Keratinocyte (primary cell): ENCODE data around the gene PSG4. TPM values are rescaled to one million over a fixed set of nuclear protein-coding genes. Genes with fewer than 3 reads are reported as not detected.

ENCODE experiments used
- DNase-seq: peaks from one replicate; pipeline ENCODE4 v3.0.0-alpha.2; 2011; ENCODE audit warnings: low read depth, missing footprints, low spot score
- FAIRE-seq: peaks from 2 replicates; lab custom pipeline; 2011; peaks lifted over from hg19 to GRCh38; lab: Jason Lieb, UNC
- H2AFZ ChIP-seq: 2 replicates; pipeline ENCODE4 v1.6.0; 2012; ENCODE audit warnings: low read length, control low read depth, inconsistent platforms; ENCODE audit not compliant: control insufficient read depth
- H3K27ac ChIP-seq: 2 replicates; pipeline ENCODE4 v1.5.1; 2011; ENCODE audit warnings: low read length; ENCODE audit not compliant: control insufficient read depth, insufficient read depth
- H3K27me3 ChIP-seq: 3 replicates; pipeline ENCODE4 v1.6.0; 2011; ENCODE audit warnings: low read length; ENCODE audit not compliant: control insufficient read depth, insufficient read depth; ENCODE audit errors: extremely low read depth
- H3K36me3 ChIP-seq, 2 experiments: 2 replicates in 1 of 2; 3 replicates in 1 of 2; pipeline ENCODE4 v1.5.1; 2011; ENCODE audit warnings: low read length in 2 of 2, mild to moderate bottlenecking in 1 of 2; ENCODE audit not compliant: control insufficient read depth in 2 of 2, insufficient read depth in 2 of 2; ENCODE audit errors: extremely low read depth in 1 of 2
- H3K4me1 ChIP-seq: 3 replicates; pipeline ENCODE4 v1.5.1; 2011; ENCODE audit warnings: low read length; ENCODE audit not compliant: control insufficient read depth, insufficient read depth; ENCODE audit errors: extremely low read depth
- H3K4me2 ChIP-seq: 3 replicates; pipeline ENCODE4 v1.6.0; 2011; ENCODE audit warnings: low read depth, low read length; ENCODE audit not compliant: control insufficient read depth, insufficient read depth; ENCODE audit errors: extremely low read depth
- H3K4me3 ChIP-seq, 3 experiments: fragments of 200-600 bp in 1 of 3; sonication (generic) in 1 of 3; 2 replicates in 2 of 3; 3 replicates in 1 of 3; pipeline ENCODE4 v1.5.1; 2011 to 2016; ENCODE audit warnings: low read length in 3 of 3, mild to moderate bottlenecking in 3 of 3, control low read depth in 2 of 3, inconsistent platforms in 1 of 3, low read depth in 1 of 3, mixed read lengths in 1 of 3, mixed run types in 1 of 3, moderate library complexity in 1 of 3; ENCODE audit not compliant: control insufficient read depth in 2 of 3, insufficient read depth in 2 of 3; ENCODE audit errors: extremely low read depth in 1 of 3
- H3K79me2 ChIP-seq: 2 replicates; pipeline ENCODE4 v1.6.0; 2012; ENCODE audit warnings: low read length; ENCODE audit not compliant: control insufficient read depth, insufficient read depth
- H3K9ac ChIP-seq: 3 replicates; pipeline ENCODE4 v1.6.0; 2011; ENCODE audit warnings: low read length; ENCODE audit not compliant: control insufficient read depth, insufficient read depth; ENCODE audit errors: extremely low read depth
- H3K9me1 ChIP-seq: 3 replicates; pipeline ENCODE4 v1.6.0; 2011; ENCODE audit warnings: low read length; ENCODE audit not compliant: control insufficient read depth, insufficient read depth; ENCODE audit errors: extremely low read depth
- H3K9me3 ChIP-seq: 2 replicates; pipeline ENCODE4 v1.5.1; 2012; ENCODE audit warnings: low read depth, low read length; ENCODE audit not compliant: control insufficient read depth
- H4K20me1 ChIP-seq: 3 replicates; pipeline ENCODE4 v1.6.0; 2011; ENCODE audit warnings: low read length; ENCODE audit not compliant: control insufficient read depth, insufficient read depth; ENCODE audit errors: extremely low read depth
- CTCF ChIP-seq, 3 experiments: IDR thresholded peaks in 1 of 3; conservative IDR thresholded peaks in 1 of 3; optimal IDR thresholded peaks in 1 of 3; 2 replicates in 2 of 3; 3 replicates in 1 of 3; pipeline versions ENCODE3 to v1.5.1; 2011; ENCODE audit warnings: low read length in 3 of 3, mild to moderate bottlenecking in 3 of 3, moderate library complexity in 2 of 3, control low read depth in 1 of 3, inconsistent platforms in 1 of 3; ENCODE audit not compliant: insufficient read depth in 2 of 3; ENCODE audit errors: extremely low read depth in 1 of 3
- EZH2 ChIP-seq: IDR thresholded peaks from one replicate; pipeline ENCODE4 v1.6.1; 2012; ENCODE audit warnings: inconsistent platforms, mild to moderate bottlenecking, low read length, moderate library complexity
- dilution Hi-C: fragments of 300-500 bp; cut with MboI; formaldehyde crosslinking; loops from one replicate; pipeline ENCODE4 v1.7.0; 2020; ENCODE audit warnings: low sequenced_read_pairs; ENCODE audit not compliant: extremely low pct_ligation_motif_present
- polyA plus RNA-seq, 5 experiments: library from polyadenylated mRNA; depleted of rRNA in 3 of 5; stranded (reverse) in 3 of 5; stranded (forward) in 1 of 5; unstranded in 1 of 5; fragments of >200 nt; gene quantifications; 1 replicate in 1 of 5; 2 replicates in 3 of 5; 3 replicates in 1 of 5; pipeline versions ENCODE4 v1.2.1 to v1.2.3, GENCODE V29; 2011 to 2012; ENCODE audit warnings: missing spikeins in 2 of 5, low read depth in 1 of 5, low replicate concordance in 1 of 5

Gene PSG4
- polyA plus RNA-seq, 1 donor (not counting 4 experiments of a cell fraction or from before 2014, with no cell fraction given), result 0.10 TPM

GRCh38 chr19:43148233-43148632, 57.2 kb downstream of the PSG4 start:
- Histone ChIP-seq H4K20me1 (no peaks in the 10 kb centered on the region), H3K79me2 (no peaks in the 10 kb centered on the region), H3K4me1 (peaks cover 29% of the 10 kb centered on the region), H3K27me3 (no peaks in the 10 kb centered on the region), H3K36me3 (no peaks in the 10 kb centered on the region), H3K4me2 (peak overlapping the region; percentile 78), H3K9ac (no peak overlapping the region), H3K27ac (peak overlapping the region; percentile 63), H2AFZ (no peak overlapping the region), H3K9me3 (no peaks in the 10 kb centered on the region), H3K4me3 (no peak overlapping the region), H3K9me1 (no peaks in the 10 kb centered on the region)
- dilution Hi-C loops, result no loop called here
- FAIRE-seq (peak; percentile 52), DNase-seq (peak; percentile 92)
- TF ChIP-seq CTCF (optimal IDR thresholded peaks at IDR 0.05 in 1 of 3, IDR thresholded peaks at IDR 0.05 in 1 of 3, conservative IDR thresholded peaks at IDR 0.05 in 1 of 3; ENCODE audit: extremely low read depth in 1 of 3, insufficient read depth in 2 of 3, low read length in 3 of 3), result no peak
- TF ChIP-seq EZH2, result no peak

Other genes with a start within 250 kb of the PSG4 start
- 0.03 TPM in 1 of 3 replicates, not detected in the others for gene PSG11, start 179.2 kb downstream of the PSG4 start, polyA plus RNA-seq
- gene PSG2, start 122.9 kb downstream of the PSG4 start, polyA plus RNA-seq, result 0.09 to 0.17 TPM (median 0.14 TPM) in 3 replicates
- gene PSG5, start 19.1 kb downstream of the PSG4 start, polyA plus RNA-seq, result 5.2 to 10.2 TPM (median 7.8 TPM) in 3 replicates
- 0.10 to 0.22 TPM (median 0.14 TPM) in 3 replicates for gene PSG9, start 63.9 kb upstream of the PSG4 start, polyA plus RNA-seq
- gene CD177, start 148.0 kb upstream of the PSG4 start, polyA plus RNA-seq, result 1.1 to 1.7 TPM (median 1.2 TPM) in 3 replicates
- gene TEX101, start 209.3 kb upstream of the PSG4 start, polyA plus RNA-seq, result 0.18 TPM in 1 of 3 replicates, not detected in the others